NCI-H524 (cell line): ENCODE results near the gene DNAH3.
"Not testable (repeated sequence)": the region's sequence is repeated elsewhere in the genome, so short reads cannot be mapped to it uniquely, and the experiment has no call there.

Experiments used
- DNase-seq, 2 experiments: peaks; one replicate each; lab custom pipeline; 2025; lab: John Stamatoyannopoulos, UW

Gene DNAH3

GRCh38 chr16:21070564-21070963, 80.1 kb downstream of the DNAH3 start:
- no peak for DNase-seq

- DNase-seq: no peak
Measured at GRCh38 chr16:21069986-21070385, 80.7 kb downstream of the DNAH3 start.

- DNase-seq: no peak
Measured at GRCh38 chr16:21064203-21064602, 86.4 kb downstream of the DNAH3 start.

GRCh38 chr16:21063314-21063713, 87.3 kb downstream of the DNAH3 start:
- not testable (repeated sequence) for DNase-seq

- DNase-seq: no peak
Measured at GRCh38 chr16:21060027-21060510, 90.6 kb downstream of the DNAH3 start.

GRCh38 chr16:21057875-21058274, 92.8 kb downstream of the DNAH3 start:
- DNase-seq: no peak

GRCh38 chr16:21056396-21056795, 94.2 kb downstream of the DNAH3 start:
- no peak for DNase-seq

GRCh38 chr16:21055738-21056137, 94.9 kb downstream of the DNAH3 start:
- DNase-seq: not testable (repeated sequence)

GRCh38 chr16:21053590-21053989, 97.1 kb downstream of the DNAH3 start:
- no peak for DNase-seq

- DNase-seq: not testable (repeated sequence)
Measured at GRCh38 chr16:21048091-21048912, 102.3 kb downstream of the DNAH3 start.

GRCh38 chr16:21038197-21038596, 112.4 kb downstream of the DNAH3 start:
- no peak for DNase-seq

GRCh38 chr16:21037736-21038135, 112.9 kb downstream of the DNAH3 start:
- DNase-seq: peak in 1 of 2 experiments; percentile 10

GRCh38 chr16:21037168-21037567, 113.5 kb downstream of the DNAH3 start:
- DNase-seq: no peak

- DNase-seq: no peak
Measured at GRCh38 chr16:21036471-21036870, 114.2 kb downstream of the DNAH3 start.

- no peak for DNase-seq
Measured at GRCh38 chr16:21033704-21034103, 116.9 kb downstream of the DNAH3 start.

GRCh38 chr16:21033264-21033663, 117.4 kb downstream of the DNAH3 start:
- DNase-seq: no peak

- no peak for DNase-seq
Measured at GRCh38 chr16:21028728-21029127, 121.9 kb downstream of the DNAH3 start.

GRCh38 chr16:21026846-21027245, 123.8 kb downstream of the DNAH3 start:
- no peak for DNase-seq

GRCh38 chr16:21023509-21024202, 127.0 kb downstream of the DNAH3 start:
- no peak for DNase-seq

- no peak for DNase-seq
Measured at GRCh38 chr16:21021316-21021715, 129.3 kb downstream of the DNAH3 start.

GRCh38 chr16:21009815-21010214, 140.8 kb downstream of the DNAH3 start:
- DNase-seq: no peak

GRCh38 chr16:21005008-21005407, 145.6 kb downstream of the DNAH3 start:
- no peak for DNase-seq

- DNase-seq: peak in 1 of 2 experiments; percentile 9
Measured at GRCh38 chr16:21001262-21001661, 149.4 kb downstream of the DNAH3 start.
